HG02678 (cell line): ENCODE results near the gene IL10RA.
"Not testable (repeated sequence)": the region's sequence is repeated elsewhere in the genome, so short reads cannot be mapped to it uniquely, and the experiment has no call there.

Experiments used
- ATAC-seq: cut with Tn5 transposase; IDR thresholded peaks from one replicate; pipeline ENCODE4 v1.9.1; 2021; ENCODE audit warnings: mild to moderate bottlenecking, moderate library complexity; ENCODE audit not compliant: unreplicated experiment

The IL10RA gene

GRCh38 chr11:117960406-117960805 lies 25.8 kb upstream of the IL10RA start:
- no peak for ATAC-seq

- no peak for ATAC-seq
Observed at GRCh38 chr11:117961896-117962295, 24.3 kb upstream of the IL10RA start.

- no peak for ATAC-seq
Observed at GRCh38 chr11:117962826-117963225, 23.4 kb upstream of the IL10RA start.

- no peak for ATAC-seq
Observed at GRCh38 chr11:117966908-117967307, 19.3 kb upstream of the IL10RA start.

- no peak for ATAC-seq
Observed at GRCh38 chr11:117969160-117969991, 16.8 kb upstream of the IL10RA start.

- no peak for ATAC-seq
Observed at GRCh38 chr11:117970400-117971024, 15.7 kb upstream of the IL10RA start.

- no peak for ATAC-seq
Observed at GRCh38 chr11:117972044-117972443, 14.2 kb upstream of the IL10RA start.

- ATAC-seq, result no peak
Observed at GRCh38 chr11:117972629-117973502, 13.3 kb upstream of the IL10RA start.

GRCh38 chr11:117973503-117973860 lies 12.7 kb upstream of the IL10RA start:
- no peak for ATAC-seq

GRCh38 chr11:117976445-117976844 lies 9.7 kb upstream of the IL10RA start:
- ATAC-seq, result no peak

GRCh38 chr11:117977029-117977428 lies 9.2 kb upstream of the IL10RA start:
- no peak for ATAC-seq

GRCh38 chr11:117977612-117978264 lies 8.5 kb upstream of the IL10RA start:
- not testable (repeated sequence) for ATAC-seq

- ATAC-seq, result not testable (repeated sequence)
Observed at GRCh38 chr11:117978291-117978910, 7.8 kb upstream of the IL10RA start.

- no peak for ATAC-seq
Observed at GRCh38 chr11:117978991-117979390, 7.2 kb upstream of the IL10RA start.

- ATAC-seq, result peak; percentile 70
Observed at GRCh38 chr11:117979481-117980211, 6.5 kb upstream of the IL10RA start.

GRCh38 chr11:117980280-117980679 lies 5.9 kb upstream of the IL10RA start:
- no peak for ATAC-seq

- ATAC-seq, result no peak
Observed at GRCh38 chr11:117980720-117981119, 5.5 kb upstream of the IL10RA start.

GRCh38 chr11:117983163-117983475 lies 3.1 kb upstream of the IL10RA start:
- no peak for ATAC-seq

GRCh38 chr11:117984476-117984875 lies 1.7 kb upstream of the IL10RA start:
- no peak for ATAC-seq

- peak; percentile 36 for ATAC-seq
Observed at GRCh38 chr11:117986981-117987574, 884 bp downstream of the IL10RA start.
